T-helper 2 cell (primary cell): Measurements from ENCODE around the gene TTC28.

Source experiments
- DNase-seq, 5 experiments: peaks; one replicate each; pipeline versions ENCODE4 v3.0.0 to v3.0.0-alpha.2; 2012 to 2022

TTC28 gene

DNA sequence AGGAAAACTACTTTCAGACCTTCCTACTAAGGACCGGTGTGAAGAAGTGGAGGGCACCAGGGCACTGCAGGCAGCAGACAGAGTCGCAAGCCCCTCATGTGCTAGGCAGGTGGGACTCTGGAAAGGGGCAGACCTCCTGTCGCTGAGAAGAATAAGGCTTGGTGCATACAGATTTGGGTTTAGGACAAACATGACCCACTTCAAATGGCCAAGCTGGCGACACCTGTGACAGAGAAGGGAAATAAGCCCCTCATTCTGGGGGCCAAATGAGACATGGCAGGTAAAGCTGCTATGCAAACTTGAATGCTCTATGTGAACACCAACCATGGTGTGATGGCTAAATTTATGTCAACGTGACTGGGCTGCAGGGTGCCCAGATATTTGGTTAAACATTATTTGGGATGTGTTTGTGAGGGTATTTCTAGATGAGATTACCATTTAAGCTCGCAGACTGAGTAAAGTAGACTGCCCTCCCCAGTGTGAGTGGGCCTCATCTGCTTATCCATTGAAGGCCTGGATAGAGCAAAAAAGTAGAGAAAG is 648.2 kb downstream of the TTC28 start:
- DNase-seq, result no peak

DNA sequence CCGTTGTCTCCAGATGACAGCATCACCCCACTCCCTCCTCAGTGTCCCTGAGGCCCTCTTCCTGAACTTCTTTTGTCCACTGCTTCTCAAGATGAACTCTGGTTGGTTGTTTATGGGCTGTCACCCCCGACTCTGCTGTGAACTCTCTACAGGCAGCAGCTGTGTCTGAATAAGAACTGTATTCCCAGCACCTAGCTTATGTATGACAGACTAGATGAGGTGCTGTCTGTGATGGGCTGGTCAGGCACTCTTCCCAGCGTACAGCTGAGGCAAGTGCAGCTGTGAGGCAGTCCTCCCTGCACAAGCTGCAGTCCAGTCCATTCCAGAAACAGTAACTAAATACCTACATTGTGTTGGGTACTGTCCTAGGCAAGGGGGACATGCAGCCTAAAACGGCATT is 649.2 kb downstream of the TTC28 start:
- no peak for DNase-seq

DNA sequence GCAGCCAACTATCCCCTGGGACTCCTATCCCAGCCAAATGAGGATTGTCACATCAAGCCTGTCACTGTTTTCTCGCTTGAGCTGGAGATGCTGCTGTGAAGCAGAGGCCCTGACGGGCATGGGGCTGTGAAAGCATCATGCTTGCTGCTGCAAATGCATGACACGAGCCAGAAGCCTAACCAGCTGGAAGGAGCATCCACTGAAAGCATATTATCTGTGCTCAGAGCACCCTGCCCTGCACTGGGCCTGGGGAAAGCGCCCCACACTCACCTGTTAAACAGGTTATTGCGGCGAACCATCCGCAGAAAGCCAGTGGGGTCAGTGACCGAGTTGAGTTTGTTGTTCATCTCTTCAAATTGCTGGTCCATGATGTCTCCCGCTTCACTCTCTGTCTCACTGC is 649.7 kb downstream of the TTC28 start:
- no peak for DNase-seq

DNA sequence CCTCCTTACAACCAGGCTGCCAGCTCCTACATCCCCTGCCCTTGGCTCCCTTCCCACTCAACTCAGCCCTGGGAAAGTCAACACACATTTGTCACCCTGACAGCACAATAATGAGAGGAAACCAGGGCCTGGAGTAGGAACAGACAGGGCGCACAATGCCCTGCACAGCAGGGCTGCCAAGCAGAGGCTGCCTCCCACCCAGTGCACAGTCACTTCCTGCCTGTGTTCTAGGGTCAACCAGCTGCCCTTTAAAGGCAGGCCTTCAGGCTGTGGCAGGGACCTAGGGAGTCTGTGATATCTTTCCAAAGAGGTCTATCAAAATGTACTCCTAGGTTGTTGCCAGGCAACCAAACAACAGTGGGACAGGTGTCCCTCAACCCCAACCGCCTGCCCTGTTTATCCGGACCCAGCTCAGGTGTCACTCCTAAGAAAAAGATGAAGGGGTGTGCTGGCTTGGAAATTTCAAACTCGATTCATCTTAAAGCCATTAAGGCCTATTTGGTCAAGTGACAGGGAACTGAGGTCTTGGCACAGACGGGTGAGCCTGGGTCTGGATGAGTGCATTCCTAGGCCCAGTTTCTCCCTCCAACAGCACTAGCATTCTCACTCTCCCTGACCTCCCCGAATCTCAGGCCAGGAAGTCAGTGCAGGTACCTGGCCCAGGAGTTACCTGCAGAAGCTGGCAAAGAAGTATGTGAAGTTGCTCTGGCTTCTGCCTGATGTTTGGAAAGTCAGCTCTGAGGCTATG is 650.3 kb downstream of the TTC28 start:
- no peak for DNase-seq

DNA sequence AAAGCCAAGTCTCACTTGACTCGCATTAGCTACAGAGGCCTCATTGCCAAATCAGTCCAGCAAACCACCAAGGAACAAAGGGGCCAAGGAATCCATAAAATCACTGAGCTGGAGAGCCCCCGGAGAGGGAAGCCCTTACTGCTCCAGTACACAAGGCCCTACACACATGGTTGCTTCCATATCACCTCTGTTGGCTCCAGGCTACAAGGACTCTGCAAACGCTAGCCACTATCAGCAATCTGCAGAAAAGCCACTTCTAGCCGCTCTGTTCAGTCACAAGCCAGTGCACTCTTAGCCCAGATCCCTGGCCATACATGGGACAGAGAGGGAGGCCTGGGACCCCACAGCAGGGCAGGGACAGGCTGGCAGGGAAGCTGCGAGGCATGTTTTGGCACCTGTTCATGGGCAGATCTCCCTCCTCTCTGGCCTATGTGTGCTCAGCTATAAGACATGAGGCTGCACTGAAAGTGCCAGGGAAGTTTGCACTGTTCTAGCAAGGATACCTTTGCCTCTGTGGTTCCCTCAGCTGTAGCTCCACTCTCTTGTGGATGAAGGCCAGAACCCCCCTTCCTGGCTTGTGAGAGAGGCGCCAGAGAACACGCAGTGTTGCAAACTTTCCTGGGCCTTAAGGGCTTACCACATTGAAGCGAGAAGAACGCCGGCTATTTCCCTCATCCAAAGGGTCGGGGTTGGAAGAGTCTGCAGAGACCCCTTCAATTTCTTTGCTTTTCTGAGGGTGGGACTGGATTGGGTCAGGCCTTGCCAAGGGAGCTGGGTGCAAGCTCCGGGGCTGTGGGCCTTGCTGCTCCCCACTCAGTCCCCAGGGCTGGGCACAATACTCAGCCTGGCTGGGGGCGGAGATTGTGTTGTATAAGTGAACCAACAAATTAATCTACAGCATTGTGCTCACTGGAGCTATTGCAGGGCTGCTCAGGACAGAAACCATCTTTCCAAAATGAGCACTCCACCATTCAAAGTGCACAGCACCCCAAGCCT is 651.9 kb downstream of the TTC28 start:
- no peak for DNase-seq

DNA sequence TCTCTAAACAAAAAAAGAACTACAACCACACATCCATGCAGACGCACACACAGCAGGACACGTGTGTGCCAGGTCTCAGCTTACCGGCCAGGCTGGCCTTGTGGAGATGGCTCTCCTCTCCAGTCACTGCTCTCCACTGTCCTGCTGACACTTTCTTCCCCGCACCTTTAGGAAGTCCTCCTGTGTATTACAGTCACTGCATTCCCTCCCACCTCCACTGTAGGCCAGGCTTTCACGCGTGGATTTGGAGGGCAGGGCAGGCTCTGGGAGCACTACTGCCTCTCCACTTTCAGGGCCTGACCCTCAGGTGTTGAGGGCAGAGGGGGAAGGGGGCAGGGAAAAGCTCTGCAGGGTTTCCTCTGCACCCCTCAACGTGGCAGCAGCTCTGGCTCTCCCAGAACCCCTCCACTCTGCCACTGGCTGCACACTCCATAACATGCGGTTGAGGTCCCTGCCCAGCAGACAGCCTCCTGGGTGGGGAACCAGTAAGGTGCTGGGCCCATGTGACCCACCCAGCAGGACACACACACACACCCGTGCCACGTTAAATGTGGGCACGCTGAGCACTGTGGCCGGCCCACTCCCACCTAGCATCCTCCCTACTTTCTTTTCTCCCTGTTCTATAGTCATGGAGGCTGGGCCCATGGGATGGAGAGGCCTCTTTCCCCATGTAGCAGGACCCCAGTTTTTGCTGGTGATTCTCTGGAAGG is 653.6 kb downstream of the TTC28 start:
- no peak for DNase-seq

DNA sequence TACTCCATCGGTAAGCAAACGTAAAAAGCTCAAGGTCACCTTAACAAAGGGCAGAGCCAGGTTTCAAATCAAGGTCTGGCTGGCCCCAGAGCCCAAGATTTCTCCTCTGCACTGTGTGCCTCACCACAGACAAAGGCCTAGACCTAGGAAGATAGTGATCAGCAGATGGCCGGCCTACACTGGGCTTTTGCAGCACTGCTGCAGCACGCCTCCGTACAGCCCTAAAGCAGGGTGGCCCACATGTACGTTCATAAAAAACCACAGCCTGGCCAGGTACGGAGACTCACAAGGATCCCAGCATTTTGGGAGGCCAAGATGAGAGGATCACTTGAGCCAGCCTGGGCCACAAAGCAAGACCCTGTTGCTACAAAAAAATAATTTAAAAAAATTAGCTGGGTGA is 654.3 kb downstream of the TTC28 start:
- DNase-seq, result no peak

DNA sequence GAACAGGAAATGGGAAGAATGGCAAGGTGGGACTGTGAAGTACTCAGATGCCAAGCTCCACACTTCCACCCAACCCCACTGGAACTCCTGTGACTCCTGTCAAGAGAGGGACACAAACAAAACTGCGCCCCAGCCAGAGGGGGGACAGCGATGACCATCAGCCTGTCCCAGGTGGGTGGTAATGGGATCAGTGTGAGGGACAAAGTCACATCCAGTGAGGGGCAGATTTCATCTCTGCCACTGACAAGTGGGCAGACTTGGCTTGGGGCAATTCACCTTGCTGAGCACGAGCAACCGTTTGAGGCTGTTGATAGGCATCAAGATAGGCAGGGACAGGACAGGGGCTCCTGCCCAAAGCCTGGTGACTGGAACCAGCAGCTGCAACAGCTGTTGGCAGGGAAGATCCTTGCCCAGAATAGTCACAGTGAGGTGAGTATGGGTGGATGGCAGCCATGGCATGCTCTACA is 655.2 kb downstream of the TTC28 start:
- no peak for DNase-seq

DNA sequence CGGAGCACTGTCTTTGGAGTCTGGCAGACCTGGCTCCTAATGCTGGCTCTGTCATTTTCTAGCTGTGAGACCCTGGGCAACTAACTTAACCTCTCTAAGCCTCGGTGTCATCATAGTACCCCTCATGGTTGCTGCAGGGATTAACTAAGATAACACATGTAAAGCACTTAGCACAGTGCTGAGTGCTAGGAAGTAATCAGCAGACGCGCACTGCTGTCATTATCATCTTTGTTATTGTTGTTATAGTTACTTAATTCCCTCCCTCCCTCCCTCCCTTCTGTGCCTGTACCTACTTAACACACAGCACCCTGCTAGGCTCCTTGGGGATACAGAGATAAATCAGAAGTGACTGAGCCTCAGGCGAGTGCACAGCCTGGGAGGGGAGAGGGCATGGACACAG is 655.9 kb downstream of the TTC28 start:
- DNase-seq, result no peak

DNA sequence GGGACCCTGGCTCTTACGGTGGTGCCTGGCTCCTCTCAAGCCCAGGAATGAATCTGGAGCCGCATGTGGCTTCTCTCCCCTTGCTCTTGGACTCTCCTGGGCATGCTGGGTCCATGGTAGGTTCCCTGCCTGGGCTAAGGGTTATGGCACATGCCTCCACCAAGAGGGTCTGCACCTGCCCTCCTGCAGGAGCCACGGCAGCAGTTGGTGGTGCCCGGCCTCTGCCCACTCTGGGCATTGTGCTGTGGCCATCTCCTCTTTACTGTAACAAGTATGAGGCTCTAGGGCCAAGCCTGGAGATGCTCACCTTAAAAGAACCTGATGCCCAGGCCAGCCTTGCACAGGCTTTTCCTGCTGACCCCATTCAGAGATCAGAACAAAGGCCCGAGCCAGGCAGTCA is 656.6 kb downstream of the TTC28 start:
- DNase-seq, result no peak

DNA sequence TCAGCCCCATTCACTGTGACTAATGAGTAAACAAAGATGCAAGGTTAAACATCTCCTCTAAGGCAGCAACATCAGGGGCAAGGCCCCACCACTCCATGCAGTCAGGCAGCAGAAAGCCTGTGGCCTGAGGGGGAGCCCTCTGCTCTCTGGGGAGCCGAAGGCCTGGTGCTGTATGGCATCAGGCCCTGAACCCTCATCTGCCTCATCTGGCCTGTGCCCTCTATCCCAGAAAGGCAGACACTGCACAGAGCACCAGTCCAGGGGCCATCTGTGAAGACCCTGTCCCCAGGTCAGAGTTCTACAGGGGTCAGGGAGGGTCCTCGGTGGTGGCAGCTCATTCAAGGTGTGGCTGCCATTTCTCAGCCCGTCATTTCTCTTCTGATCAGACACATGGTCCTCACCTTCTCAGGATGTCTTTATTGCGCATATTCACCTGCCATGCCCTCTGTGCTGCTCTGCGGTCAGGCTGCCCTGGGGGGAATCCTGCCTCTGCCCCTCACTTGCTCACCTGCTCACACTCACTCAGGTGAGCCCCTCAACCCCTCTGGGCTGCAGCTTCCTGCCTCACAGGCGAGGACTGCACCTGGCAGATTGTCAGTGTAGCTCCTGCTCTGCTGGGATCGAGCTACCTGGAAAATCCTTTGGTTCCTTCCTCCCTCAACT is 657.5 kb downstream of the TTC28 start:
- DNase-seq, result no peak

DNA sequence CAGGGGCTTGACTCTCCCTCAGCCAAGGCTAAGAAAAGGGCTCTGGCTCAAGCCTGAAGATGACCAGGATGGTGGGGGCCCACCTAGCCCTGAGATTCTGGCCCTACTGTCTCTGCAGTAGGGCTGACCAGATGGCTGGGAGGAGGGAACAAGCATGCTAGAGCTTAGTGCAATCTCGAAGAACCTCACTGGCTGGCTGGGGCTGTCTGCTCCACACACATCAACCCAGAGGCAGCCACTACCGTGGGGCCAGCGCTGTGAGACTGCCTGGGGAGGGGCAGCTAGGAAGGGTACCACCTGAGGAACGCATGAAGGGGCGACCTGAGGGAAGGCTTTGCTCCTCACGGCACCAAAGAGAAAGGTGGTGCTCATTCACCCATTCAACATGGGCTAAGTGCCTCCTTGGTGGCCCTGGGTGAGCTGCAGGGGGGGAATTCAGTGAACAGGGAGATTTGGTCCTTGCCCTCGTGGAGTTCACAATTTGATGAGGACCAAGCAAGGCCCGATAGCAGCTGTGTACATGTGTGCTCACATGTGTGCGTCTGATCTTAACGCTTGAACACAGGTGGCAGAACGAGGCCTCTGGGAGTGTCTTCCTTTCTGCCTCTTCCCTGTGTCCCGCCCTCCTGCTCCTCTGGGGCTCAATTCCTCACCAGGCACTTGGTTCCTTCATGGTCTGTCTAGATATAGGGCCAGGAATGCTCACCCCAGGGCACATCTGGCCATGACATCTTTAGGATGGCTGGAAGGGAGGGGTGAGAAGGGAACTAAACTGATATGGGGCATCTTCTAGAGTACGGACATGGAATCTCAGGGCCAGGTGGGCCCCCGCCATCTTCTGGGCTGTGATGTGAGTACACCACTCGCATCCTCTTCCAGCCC is 658.3 kb downstream of the TTC28 start:
- no peak for DNase-seq

DNA sequence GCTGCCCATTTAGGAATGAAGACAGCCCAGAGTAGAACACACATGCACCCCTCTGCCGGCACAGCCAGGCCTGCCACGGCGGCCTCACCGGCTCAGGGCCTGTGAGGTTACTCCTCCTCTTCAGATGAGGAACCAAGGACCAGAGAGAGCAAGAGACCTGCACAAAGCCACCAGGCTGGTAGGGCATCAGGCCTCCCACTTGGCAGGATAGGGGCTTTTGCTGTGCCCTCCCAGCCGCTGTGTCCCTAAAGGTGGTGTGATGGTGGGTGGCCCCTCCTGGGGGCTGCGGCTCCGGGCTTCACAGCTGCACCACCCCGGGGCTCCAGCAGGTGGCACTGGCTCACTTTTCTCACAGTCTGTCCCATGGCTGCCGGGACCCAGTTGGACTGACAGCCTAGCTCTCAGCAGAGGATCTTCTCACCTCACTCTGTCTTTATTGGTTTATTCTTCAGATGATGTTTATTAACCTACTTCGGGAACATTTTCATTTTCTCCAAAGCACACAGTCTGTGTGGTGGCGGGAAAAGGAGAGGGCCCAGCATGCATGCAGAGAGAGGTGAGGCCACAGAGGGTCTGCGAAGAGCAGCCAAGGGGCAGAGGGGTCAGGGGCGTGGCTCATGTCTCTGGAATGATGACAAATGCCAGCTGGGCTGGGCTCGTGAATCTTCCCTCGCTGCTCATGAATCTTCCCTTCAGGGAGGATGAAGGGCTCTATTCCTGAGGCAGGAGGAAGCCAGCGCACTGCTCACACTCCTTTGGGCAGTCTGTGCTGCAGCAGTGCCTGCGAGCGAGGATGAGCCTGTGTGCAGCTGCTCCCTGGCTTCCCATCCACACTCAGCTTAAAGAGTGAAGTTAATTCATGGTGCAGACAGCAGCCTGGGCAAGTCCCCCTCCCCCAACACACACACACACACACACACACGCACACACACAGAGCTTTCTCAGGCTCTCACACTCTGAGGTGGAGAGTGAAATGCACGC is 659.5 kb downstream of the TTC28 start:
- DNase-seq, result peak in 4 of 5 experiments; percentile 32 to 45 (median 41)

DNA sequence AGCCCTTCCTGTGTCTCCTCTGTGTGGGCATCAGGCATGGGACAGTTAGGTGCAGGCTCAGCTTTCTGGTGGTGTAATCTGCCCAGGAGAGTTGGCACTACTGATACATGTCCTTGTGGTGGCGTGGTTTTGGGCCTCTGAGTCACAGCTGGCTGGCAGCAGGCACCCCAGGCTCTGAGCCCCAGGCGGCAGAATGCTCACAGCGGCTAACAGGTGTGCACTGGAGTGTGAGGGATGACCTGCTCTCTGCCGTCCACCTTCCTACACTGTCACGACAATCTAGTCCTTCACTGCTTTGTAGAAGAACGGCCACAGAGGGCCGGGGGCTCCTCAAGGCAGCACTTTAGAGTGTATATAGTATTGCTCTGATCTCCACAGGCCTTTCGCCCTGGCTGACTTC is 660.3 kb downstream of the TTC28 start:
- DNase-seq, result peak in 1 of 5 experiments; percentile 25

DNA sequence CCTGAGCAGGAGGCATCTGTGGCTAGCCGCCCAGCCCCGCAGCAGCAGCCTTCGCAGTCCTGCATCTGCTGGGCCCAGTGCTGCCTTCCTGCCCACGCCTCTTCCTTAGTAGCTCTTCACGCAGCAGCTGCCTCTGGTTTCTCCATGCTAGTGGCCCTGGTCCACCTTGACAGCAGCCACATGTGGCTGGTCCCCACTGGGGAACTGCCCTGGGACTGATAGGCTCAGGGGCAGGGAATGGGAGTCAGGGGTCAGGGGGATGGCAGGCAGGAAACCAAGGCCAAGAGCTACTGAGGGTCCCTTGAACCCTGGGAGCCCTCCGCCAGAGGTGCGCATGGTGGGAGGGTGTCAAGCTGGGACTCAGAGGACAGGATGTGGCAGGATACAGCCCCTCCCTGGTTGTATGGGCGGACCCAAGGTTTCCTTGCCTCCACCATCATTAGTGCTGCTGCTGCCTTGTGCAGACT is 661.1 kb downstream of the TTC28 start:
- peak in 1 of 5 experiments; percentile 16 for DNase-seq

DNA sequence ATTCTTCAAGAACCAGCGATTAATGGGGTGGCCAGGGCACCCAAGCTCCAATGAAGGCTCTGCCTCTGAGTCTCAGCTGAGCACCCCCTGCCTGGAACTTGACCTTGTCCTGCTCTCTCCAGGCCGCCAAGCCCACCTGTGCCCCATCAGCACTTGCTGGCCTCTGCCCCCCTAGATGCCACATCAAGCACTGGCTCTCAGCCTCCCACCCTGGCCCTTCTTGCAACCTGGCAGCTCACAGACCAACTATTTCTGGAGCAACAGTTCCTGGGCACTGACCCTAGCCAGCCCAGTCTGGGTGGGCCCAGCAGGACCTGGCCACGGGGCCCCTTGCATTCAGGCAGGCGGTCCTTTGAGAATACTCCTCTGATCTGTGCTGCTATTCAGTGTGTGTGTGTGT is 661.8 kb downstream of the TTC28 start:
- no peak for DNase-seq

DNA sequence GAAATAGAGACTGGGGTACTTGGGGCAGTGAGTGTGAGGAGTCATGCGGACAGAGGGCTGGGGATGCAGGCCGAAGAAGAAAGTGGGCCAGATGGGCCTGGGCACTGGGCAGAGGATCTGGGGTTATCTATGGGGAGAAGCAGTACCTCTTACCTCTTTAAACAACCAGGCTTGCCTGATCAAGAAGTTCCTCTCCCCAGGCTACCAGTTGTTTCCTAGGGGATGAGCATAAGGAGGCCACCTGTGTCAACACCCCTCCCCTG is 662.2 kb downstream of the TTC28 start:
- DNase-seq, result no peak

DNA sequence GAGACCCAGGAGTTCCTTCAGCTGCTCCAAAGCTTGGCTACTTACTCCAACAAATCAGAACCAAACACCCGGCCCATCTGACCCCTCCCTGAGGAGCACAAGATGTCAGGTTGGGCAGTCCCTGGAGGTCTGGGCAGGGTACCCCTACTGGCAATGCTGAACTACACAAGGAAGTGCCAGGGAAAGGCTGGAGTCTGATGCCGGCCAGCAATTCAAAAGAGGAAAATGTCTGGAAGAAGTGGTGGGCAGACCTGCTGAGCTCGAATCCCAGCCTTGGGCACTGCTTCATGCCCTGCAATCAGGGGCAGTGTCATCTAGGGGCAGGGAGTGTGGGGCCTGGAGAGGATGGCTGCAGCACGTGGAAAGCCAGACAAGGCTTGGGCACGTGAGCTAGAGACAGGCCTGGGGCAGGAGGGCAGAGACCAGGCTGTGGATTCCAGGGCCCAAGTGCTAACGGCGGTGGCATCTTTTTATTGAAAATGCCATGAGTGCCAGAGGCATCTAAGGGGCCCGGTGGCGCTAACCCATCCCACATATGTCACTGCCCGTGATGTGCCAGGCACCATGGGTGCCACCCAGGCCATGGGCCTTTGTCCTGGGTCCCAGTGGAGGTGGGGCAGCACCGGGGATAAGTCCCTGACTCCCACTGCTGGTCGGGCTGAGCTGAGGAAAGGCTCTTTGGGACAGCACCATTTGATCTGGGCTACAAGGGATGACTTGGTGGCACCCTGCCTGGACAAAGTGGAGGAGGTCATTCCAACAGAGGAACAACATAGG is 662.7 kb downstream of the TTC28 start:
- no peak for DNase-seq
